GM12865 (cell line): ENCODE data around the gene MTRR.
A peak's percentile ranks its signal among the peaks of the same experiment; 100 is the strongest.

Experiments
- DNase-seq: peaks from one replicate; pipeline ENCODE4 v3.0.0; 2010; ENCODE audit warnings: low read depth
- H3K4me3 ChIP-seq: 2 replicates; pipeline ENCODE4 v1.5.1; 2011; ENCODE audit warnings: mild to moderate bottlenecking, low read depth, low read length, control low read depth
- CTCF ChIP-seq: IDR thresholded peaks from 2 replicates; pipeline ENCODE4 v1.5.1; 2011; ENCODE audit warnings: low read length, control low read depth, low read depth, inconsistent platforms; ENCODE audit not compliant: insufficient read depth; ENCODE audit errors: missing control alignments

MTRR gene

DNA sequence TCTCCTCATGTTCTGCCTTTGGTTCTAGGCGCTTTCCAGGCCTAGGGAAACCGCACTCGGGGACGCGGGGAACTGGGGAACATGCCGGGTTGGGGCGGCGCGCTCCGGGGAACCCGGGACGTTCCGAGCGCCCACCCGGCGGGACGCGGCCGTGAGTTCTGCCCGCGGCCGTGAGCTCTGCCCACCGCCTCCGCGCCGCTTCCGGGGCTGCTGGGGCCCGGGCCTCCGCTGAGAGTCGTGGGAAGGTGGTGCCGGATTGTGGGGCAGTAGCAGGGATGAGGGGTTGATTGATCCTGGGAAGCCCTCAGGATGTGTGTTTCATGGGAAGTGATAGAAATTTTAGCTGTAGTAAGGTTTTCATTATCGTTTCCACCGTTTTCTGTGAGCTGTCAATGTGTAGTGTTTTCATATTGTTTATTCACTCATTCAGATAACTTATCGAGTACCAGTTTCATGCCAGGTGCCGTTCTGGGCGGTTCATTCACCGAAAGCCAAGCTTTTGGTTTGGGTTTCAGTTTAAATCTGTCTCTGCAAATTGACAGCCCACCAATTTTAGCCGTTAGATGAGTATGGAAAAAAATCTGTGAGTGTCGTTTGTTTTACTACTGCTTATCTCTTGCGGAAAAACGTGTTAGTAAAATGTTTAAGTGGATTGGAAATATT is 657 bp downstream of the MTRR start:
- peak; percentile 46 for DNase-seq
- peak overlapping the region; percentile 87 for H3K4me3 ChIP-seq
- no peak for TF ChIP-seq CTCF

- peak; percentile 68 for DNase-seq
- TF ChIP-seq CTCF, result no peak
- H3K4me3 ChIP-seq, result no peak overlapping the region
These were observed 2.7 kb downstream of the MTRR start for GRCh38 chr5:7871653-7872052.

DNA sequence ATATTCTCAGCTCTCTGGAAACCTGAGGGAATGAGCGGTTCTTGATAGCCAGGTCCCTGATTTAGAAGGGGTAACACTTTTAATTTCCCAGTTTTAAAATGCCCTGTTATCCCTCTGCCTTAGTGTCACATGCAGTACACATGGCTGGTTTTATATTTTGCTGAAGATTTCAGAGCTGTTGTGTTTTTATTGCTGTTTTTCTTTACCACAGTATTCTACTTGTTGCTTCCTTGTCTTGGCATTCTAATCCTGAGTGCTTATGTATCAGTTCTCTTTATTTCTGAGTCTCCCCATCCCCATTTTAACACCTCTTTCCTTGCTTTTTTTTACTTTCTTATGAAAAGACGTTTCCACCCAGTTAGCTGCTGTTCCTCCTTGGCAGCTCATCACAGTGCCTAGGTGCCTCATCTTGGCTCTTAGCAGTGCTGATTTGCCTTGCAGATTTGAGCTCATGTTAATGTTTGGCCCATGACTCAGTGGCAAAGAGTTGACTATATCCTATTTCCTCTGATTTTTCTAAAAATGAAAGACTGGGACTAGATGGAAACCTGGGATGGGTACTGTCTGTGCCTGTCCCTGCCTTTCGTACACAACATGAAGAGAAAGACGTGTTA is 3.7 kb downstream of the MTRR start:
- no peak overlapping the region for H3K4me3 ChIP-seq
- TF ChIP-seq CTCF, result no peak
- no peak for DNase-seq

DNA sequence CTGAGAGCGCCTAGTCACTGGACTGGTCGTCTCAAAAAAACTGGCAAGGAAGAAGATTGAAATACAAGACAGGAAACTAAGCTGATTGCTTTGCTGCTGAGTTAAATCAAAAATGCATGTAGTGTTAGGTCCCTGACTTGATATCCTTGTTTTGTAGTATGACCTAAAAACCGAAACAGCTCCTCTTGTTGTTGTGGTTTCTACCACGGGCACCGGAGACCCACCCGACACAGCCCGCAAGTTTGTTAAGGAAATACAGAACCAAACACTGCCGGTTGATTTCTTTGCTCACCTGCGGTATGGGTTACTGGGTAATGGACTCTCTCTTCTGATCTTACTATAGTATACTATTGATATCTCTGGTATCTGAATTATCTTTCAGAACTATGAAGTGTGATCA is 4.3 kb downstream of the MTRR start:
- TF ChIP-seq CTCF, result no peak
- H3K4me3 ChIP-seq, result no peak overlapping the region
- peak; percentile 62 for DNase-seq

DNA sequence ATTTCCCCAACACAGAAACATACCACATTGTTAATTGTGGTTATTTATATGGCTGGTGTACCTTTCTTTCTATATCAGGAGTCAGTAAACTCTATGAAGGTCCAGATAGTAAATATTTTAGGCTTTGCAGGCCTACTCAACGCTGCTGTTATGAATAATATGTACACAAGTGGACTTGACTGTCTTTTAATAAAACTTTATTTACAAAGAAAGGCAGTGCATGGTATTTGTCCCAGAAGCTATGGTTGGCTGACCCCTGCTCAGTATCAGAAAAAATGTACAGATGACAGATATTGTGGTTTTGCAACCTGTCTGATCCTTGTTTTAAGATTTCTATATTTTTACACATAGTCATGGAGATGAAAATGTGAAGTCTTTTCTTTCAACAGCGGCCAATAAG is 5.7 kb downstream of the MTRR start:
- no peak overlapping the region for H3K4me3 ChIP-seq
- no peak for TF ChIP-seq CTCF
- no peak for DNase-seq

DNA sequence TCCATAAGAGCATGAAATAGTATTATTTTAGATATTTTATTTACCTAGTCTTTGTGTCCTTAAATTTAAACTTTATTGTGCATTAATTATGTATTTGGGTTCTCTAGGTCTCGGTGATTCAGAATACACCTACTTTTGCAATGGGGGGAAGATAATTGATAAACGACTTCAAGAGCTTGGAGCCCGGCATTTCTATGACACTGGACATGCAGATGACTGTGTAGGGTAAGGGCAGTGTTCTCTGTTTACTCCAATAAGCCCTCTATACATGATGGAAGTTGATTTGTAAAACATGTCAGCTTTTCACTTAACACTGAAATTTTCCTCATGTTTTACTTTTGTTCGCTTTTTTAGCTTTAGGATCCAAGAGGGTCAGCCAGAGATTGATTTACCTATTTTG is 6.2 kb downstream of the MTRR start:
- TF ChIP-seq CTCF, result no peak
- no peak for DNase-seq
- no peak overlapping the region for H3K4me3 ChIP-seq

DNA sequence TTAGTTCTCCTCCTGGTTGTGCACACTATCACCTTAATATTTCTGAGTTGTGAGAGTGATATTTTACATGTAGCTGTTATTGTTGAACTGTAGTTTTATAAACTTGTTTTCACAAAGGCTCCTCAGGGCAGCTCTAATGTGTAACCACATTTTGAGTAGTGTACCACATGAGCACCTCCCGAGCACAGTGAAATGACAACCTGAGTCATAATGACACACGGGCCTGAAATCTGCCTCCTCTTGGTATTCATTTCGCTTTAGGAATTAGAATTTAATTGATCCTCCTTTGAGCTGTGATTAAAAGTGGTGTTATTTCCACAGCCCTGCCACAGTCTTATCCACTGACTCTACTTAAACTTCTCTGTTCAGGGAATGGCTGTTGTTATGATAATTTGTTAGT is 7.9 kb downstream of the MTRR start:
- no peak overlapping the region for H3K4me3 ChIP-seq
- peak; percentile 48 for DNase-seq
- TF ChIP-seq CTCF, result no peak
